ENCODE measurements around the gene ABLIM2. TPM values are rescaled to one million over a fixed set of nuclear protein-coding genes. Genes with fewer than 3 reads are reported as not detected.

The ABLIM2 gene
- total and polyA plus RNA-seq, 2 experiments from 2014 or later, result 4.9 to 5.8 TPM

- H3K4me3 ChIP-seq, result no peak overlapping the region
- TF ChIP-seq, protein P1, sequence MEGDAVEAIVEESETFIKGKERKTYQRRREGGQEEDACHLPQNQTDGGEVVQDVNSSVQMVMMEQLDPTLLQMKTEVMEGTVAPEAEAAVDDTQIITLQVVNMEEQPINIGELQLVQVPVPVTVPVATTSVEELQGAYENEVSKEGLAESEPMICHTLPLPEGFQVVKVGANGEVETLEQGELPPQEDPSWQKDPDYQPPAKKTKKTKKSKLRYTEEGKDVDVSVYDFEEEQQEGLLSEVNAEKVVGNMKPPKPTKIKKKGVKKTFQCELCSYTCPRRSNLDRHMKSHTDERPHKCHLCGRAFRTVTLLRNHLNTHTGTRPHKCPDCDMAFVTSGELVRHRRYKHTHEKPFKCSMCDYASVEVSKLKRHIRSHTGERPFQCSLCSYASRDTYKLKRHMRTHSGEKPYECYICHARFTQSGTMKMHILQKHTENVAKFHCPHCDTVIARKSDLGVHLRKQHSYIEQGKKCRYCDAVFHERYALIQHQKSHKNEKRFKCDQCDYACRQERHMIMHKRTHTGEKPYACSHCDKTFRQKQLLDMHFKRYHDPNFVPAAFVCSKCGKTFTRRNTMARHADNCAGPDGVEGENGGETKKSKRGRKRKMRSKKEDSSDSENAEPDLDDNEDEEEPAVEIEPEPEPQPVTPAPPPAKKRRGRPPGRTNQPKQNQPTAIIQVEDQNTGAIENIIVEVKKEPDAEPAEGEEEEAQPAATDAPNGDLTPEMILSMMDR (IDR thresholded peaks at IDR 0.05; ENCODE audit: low read depth, low read length), result no peak
- H3K4me1 ChIP-seq (ENCODE audit: low read depth), result no peaks in the 10 kb centered on the region
- DNase-seq (ENCODE audit: low read depth in 1 of 2, low spot score in 1 of 2), result no peak
- H3K9me3 ChIP-seq (ENCODE audit: low read depth), result no peaks in the 10 kb centered on the region
- H3K27me3 ChIP-seq, result no peaks in the 10 kb centered on the region
- H3K36me3 ChIP-seq, result no peaks in the 10 kb centered on the region
- no peak overlapping the region for H3K27ac ChIP-seq
Measured at GRCh38 chr4:7976025-7976424, 182.6 kb downstream of the ABLIM2 start.

DNA sequence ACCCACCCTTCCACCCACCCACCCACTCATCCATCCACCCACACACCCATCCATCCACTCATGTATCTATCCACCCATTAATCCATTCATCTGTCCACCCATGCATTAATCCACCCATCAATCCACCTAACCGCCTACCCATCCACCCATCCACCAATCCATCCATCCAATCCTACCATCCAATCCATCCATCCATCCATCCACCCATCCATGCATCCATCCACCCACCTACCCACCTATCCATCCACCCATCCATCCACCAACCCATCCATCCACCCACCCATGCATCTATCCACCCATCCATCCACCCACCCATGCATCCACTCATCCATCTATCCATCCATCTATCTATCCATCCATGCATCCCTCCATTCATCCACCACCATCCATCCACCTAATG, 184.2 kb downstream of the ABLIM2 start:
- H3K4me1 ChIP-seq (ENCODE audit: low read depth), result peaks cover 14% of the 10 kb centered on the region
- H3K36me3 ChIP-seq, result no peaks in the 10 kb centered on the region
- no peak for DNase-seq (ENCODE audit: low read depth in 1 of 2, low spot score in 1 of 2)
- TF ChIP-seq, protein P1 (IDR thresholded peaks at IDR 0.05; ENCODE audit: low read depth, low read length), result no peak
- H3K27ac ChIP-seq, result no peak overlapping the region
- no peak overlapping the region for H3K4me3 ChIP-seq
- H3K9me3 ChIP-seq (ENCODE audit: low read depth), result no peaks in the 10 kb centered on the region
- H3K27me3 ChIP-seq, result no peaks in the 10 kb centered on the region

DNA sequence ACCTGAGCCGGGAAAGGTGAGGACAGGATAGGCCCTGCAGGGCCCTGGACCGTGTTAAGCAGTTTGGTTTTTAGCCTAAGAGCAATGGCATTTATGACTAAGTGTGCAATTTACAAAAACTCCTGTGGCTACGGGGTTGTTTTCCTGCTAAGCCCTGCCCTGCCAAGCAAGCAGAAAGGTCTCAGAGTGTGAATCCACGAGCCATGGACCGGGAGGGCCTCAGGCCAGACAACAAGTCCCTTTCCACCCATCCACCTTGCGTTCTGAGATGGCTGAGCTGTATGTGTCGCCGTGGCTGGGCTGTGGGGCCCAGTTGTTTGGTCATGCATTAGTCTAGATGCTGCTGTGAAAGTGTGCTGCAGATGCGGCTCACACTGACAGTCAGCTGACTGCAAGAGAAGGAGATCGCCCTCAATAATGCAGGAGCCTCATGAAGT, 185.1 kb downstream of the ABLIM2 start:
- peak in 1 of 2 donors; percentile 52 for DNase-seq (ENCODE audit: low read depth in 1 of 2, low spot score in 1 of 2)
- Histone ChIP-seq H3K4me1 (ENCODE audit: low read depth) (peaks cover 18% of the 10 kb centered on the region), H3K9me3 (ENCODE audit: low read depth) (no peaks in the 10 kb centered on the region), H3K4me3 (no peak overlapping the region), H3K36me3 (no peaks in the 10 kb centered on the region), H3K27ac (no peak overlapping the region), H3K27me3 (no peaks in the 10 kb centered on the region)
- TF ChIP-seq, protein P1 (IDR thresholded peaks at IDR 0.05; ENCODE audit: low read depth, low read length), result no peak

GRCh38 chr4:7971881-7972500, 186.6 kb downstream of the ABLIM2 start:
- TF ChIP-seq, protein P1 (IDR thresholded peaks at IDR 0.05; ENCODE audit: low read depth, low read length), result no peak
- no peaks in the 10 kb centered on the region for H3K9me3 ChIP-seq (ENCODE audit: low read depth)
- H3K4me3 ChIP-seq, result no peak overlapping the region
- no peaks in the 10 kb centered on the region for H3K36me3 ChIP-seq
- H3K4me1 ChIP-seq (ENCODE audit: low read depth), result peaks cover 18% of the 10 kb centered on the region
- DNase-seq (ENCODE audit: low read depth in 1 of 2, low spot score in 1 of 2), result no peak
- no peak overlapping the region for H3K27ac ChIP-seq
- H3K27me3 ChIP-seq, result no peaks in the 10 kb centered on the region

- Histone ChIP-seq H3K36me3 (no peaks in the 10 kb centered on the region), H3K27me3 (no peaks in the 10 kb centered on the region), H3K4me3 (no peak overlapping the region), H3K9me3 (ENCODE audit: low read depth) (no peaks in the 10 kb centered on the region), H3K27ac (no peak overlapping the region), H3K4me1 (ENCODE audit: low read depth) (peaks cover 18% of the 10 kb centered on the region)
- DNase-seq (ENCODE audit: low read depth in 1 of 2, low spot score in 1 of 2), result no peak
- TF ChIP-seq, protein P1 (IDR thresholded peaks at IDR 0.05; ENCODE audit: low read depth, low read length), result no peak
Measured at GRCh38 chr4:7971159-7971631, 187.4 kb downstream of the ABLIM2 start.

Data from cardiac muscle cell (in vitro differentiated cells and primary cell).